H9 (cell line): Measurements from ENCODE around the gene ASB7. TPM values are rescaled to one million over a fixed set of nuclear protein-coding genes. Genes with fewer than 3 reads are reported as not detected.

Experiments used
- DNase-seq: peaks from one replicate; pipeline ENCODE4 v3.0.0-alpha.2; 2017
- H2AFZ ChIP-seq: one replicate; pipeline ENCODE4 v1.6.1; 2013; ENCODE audit warnings: mild to moderate bottlenecking, low read length, control low read depth, moderate library complexity
- H2AK5ac ChIP-seq: 2 replicates; pipeline ENCODE4 v1.6.1; 2013; ENCODE audit warnings: low read length, control low read depth, mixed read lengths; ENCODE audit not compliant: insufficient read length
- H2BK120ac ChIP-seq: one replicate; pipeline ENCODE4 v1.6.1; 2013; ENCODE audit warnings: low read depth, mild to moderate bottlenecking, low read length, control low read depth, inconsistent platforms; ENCODE audit not compliant: poor library complexity, severe bottlenecking
- H2BK12ac ChIP-seq: 2 replicates; pipeline ENCODE4 v1.6.1; 2013; ENCODE audit warnings: low read length, control low read depth, mixed read lengths, low read depth; ENCODE audit not compliant: insufficient read length
- H2BK15ac ChIP-seq: 2 replicates; pipeline ENCODE4 v1.6.1; 2013; ENCODE audit warnings: low read depth, low read length, control low read depth
- H2BK20ac ChIP-seq: one replicate; pipeline ENCODE4 v1.6.1; 2013; ENCODE audit warnings: low read depth, mild to moderate bottlenecking, low read length, control low read depth, inconsistent platforms; ENCODE audit not compliant: poor library complexity, severe bottlenecking
- H2BK5ac ChIP-seq: 2 replicates; pipeline ENCODE4 v1.6.1; 2013; ENCODE audit warnings: low read length, control low read depth, mixed read lengths; ENCODE audit not compliant: insufficient read length
- H3K14ac ChIP-seq: 2 replicates; pipeline ENCODE4 v1.6.1; 2013; ENCODE audit warnings: low read length, control low read depth; ENCODE audit not compliant: insufficient read depth
- H3K18ac ChIP-seq: 2 replicates; pipeline ENCODE4 v1.6.1; 2013; ENCODE audit warnings: low read depth, mild to moderate bottlenecking, mixed read lengths, low read length, control low read depth; ENCODE audit not compliant: insufficient read length
- H3K23ac ChIP-seq: 2 replicates; pipeline ENCODE4 v1.6.1; 2013; ENCODE audit warnings: low read length, control low read depth, mixed read lengths, low read depth; ENCODE audit not compliant: insufficient read length
- H3K23me2 ChIP-seq: 2 replicates; pipeline ENCODE4 v1.6.1; 2013; ENCODE audit warnings: low read depth, mild to moderate bottlenecking, mixed read lengths, low read length, control low read depth; ENCODE audit not compliant: insufficient read length, poor library complexity, severe bottlenecking
- H3K27ac ChIP-seq: 2 replicates; pipeline ENCODE4 v1.5.1; 2013; ENCODE audit warnings: low read length, control low read depth, mixed read lengths, low read depth; ENCODE audit not compliant: insufficient read length
- H3K27me3 ChIP-seq: 2 replicates; pipeline ENCODE4 v1.6.1; 2013; ENCODE audit warnings: low read length, control low read depth, inconsistent platforms; ENCODE audit not compliant: insufficient read depth
- H3K4ac ChIP-seq: 2 replicates; pipeline ENCODE4 v1.6.1; 2013; ENCODE audit warnings: low read depth, mild to moderate bottlenecking, control low read depth, inconsistent platforms, low read length, moderate library complexity
- H3K4me1 ChIP-seq: 2 replicates; pipeline ENCODE4 v1.6.1; 2013; ENCODE audit warnings: low read length, control low read depth, inconsistent platforms; ENCODE audit not compliant: insufficient read depth
- H3K4me2 ChIP-seq: 2 replicates; pipeline ENCODE4 v1.6.1; 2013; ENCODE audit warnings: low read length, control low read depth, mixed read lengths; ENCODE audit not compliant: insufficient read length, insufficient read depth
- H3K56ac ChIP-seq: 2 replicates; pipeline ENCODE4 v1.6.1; 2013; ENCODE audit warnings: low read depth, mild to moderate bottlenecking, mixed read lengths, low read length, control low read depth; ENCODE audit not compliant: insufficient read length
- H3K79me1 ChIP-seq: 2 replicates; pipeline ENCODE4 v1.6.1; 2013; ENCODE audit warnings: low read depth, mild to moderate bottlenecking, moderate library complexity, low read length, control low read depth, inconsistent platforms; ENCODE audit not compliant: insufficient read depth, poor library complexity, severe bottlenecking
- H3K79me2 ChIP-seq: 2 replicates; pipeline ENCODE4 v1.6.1; 2013; ENCODE audit warnings: low read length, control low read depth, inconsistent platforms; ENCODE audit not compliant: insufficient read depth
- H3K9ac ChIP-seq: 2 replicates; pipeline ENCODE4 v1.6.1; 2013; ENCODE audit warnings: low read length, control low read depth, mixed read lengths; ENCODE audit not compliant: insufficient read length; ENCODE audit errors: extremely low read depth
- H3K9me3 ChIP-seq: one replicate; pipeline ENCODE4 v1.6.1; 2013; ENCODE audit warnings: low read depth, low read length, inconsistent platforms; ENCODE audit not compliant: control insufficient read depth
- H3T11ph ChIP-seq: one replicate; pipeline ENCODE4 v1.6.1; 2013; ENCODE audit warnings: mild to moderate bottlenecking, low read length, control low read depth, inconsistent platforms
- H4K20me1 ChIP-seq: one replicate; pipeline ENCODE4 v1.6.1; 2013; ENCODE audit not compliant: control insufficient read depth, insufficient read length, insufficient read depth
- H4K5ac ChIP-seq: 2 replicates; pipeline ENCODE4 v1.6.1; 2013; ENCODE audit warnings: low read depth, mild to moderate bottlenecking, mixed read lengths, low read length, control low read depth; ENCODE audit not compliant: insufficient read length
- H4K8ac ChIP-seq: replicated peaks from 2 replicates; pipeline ENCODE4 v1.6.1; 2013; ENCODE audit warnings: low read length, control low read depth, mixed read lengths, low read depth; ENCODE audit not compliant: insufficient read length
- H4K91ac ChIP-seq: 2 replicates; pipeline ENCODE4 v1.6.1; 2013; ENCODE audit warnings: low read depth, mild to moderate bottlenecking, moderate library complexity, mixed read lengths, low read length, control low read depth; ENCODE audit not compliant: insufficient read length
- H3K27ac Mint-ChIP-seq, 3 experiments: 2 replicates in 2 of 3; 3 replicates in 1 of 3; pipeline ENCODE4 v1.8.0; 2020 to 2021; ENCODE audit warnings: mixed read lengths in 3 of 3, mild to moderate bottlenecking in 1 of 3, moderate library complexity in 1 of 3
- H3K27me3 Mint-ChIP-seq: 2 replicates; pipeline ENCODE4 v1.8.0; 2021; ENCODE audit warnings: low read depth, mild to moderate bottlenecking, moderate library complexity, mixed read lengths
- H3K36me3 Mint-ChIP-seq, 3 experiments: 2 replicates in 2 of 3; 3 replicates in 1 of 3; pipeline ENCODE4 v1.8.0; 2020 to 2021; ENCODE audit warnings: low read depth in 3 of 3, mixed read lengths in 3 of 3; ENCODE audit not compliant: insufficient read depth in 1 of 3
- H3K4me1 Mint-ChIP-seq, 2 experiments: 2 replicates each; pipeline ENCODE4 v1.8.0; 2020; ENCODE audit warnings: mixed read lengths in 2 of 2
- H3K4me3 Mint-ChIP-seq, 2 experiments: 2 replicates in 1 of 2; 3 replicates in 1 of 2; pipeline ENCODE4 v1.8.0; 2020 to 2021; ENCODE audit warnings: mild to moderate bottlenecking in 2 of 2, mixed read lengths in 2 of 2, moderate library complexity in 1 of 2
- H3K9me3 Mint-ChIP-seq, 2 experiments: 2 replicates in 1 of 2; 3 replicates in 1 of 2; pipeline ENCODE4 v1.8.0; 2020; ENCODE audit warnings: mild to moderate bottlenecking in 2 of 2, mixed read lengths in 2 of 2, moderate library complexity in 1 of 2
- WGBS: extraction: QIAGEN DNeasy Blood & Tissue Kit; methylation state at CpG from one replicate; pipeline ENCODE4 v1.1.7; 2013; ENCODE audit warnings: missing lambda C conversion rate, low lambda C conversion rate, mixed read lengths; ENCODE audit not compliant: insufficient read length; ENCODE audit errors: extremely low coverage; 5-methylcytosine and 5-hydroxymethylcytosine counted together
- total RNA-seq: library from RNA; stranded (reverse); gene quantifications from 2 replicates; pipeline ENCODE4 v1.2.1, GENCODE V29; 2021
- TF ChIP-seq, protein P1 (sequence below): fragments of 200-600 bp; sonication (generic); conservative IDR thresholded peaks from 3 replicates; pipeline ENCODE4 v1.8.0; 2021; ENCODE audit warnings: antibody characterized with exemption, mild to moderate bottlenecking

The ASB7 gene
- total RNA-seq, 1 experiment from 2014 or later: 12.8 TPM

DNA sequence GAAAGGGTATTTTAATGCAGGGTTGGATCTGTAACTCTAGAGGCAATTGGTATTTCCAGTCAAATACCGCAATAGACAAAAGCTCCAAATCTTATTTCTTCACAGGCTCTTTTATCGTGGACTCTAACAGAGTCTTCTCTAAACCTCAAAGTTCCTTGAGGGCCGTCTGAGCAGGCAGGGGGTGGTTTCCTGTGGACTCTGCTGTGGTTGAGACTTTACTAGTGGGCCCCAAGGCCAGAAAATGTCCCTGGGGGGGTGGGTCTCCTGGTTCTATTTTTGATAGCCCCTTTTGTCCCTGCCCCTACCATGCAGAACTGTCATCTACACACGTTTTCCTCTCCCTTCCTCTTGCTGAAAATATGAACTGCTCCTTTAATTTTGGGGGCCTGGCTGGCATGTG, 80.1 kb downstream of the ASB7 start:
- Histone ChIP-seq H2AK5ac (no peak overlapping the region), H4K5ac (no peak overlapping the region), H3K18ac (no peak overlapping the region), H2BK5ac (no peak overlapping the region), H3K27ac (no peak overlapping the region), H4K8ac (no peak overlapping the region), H4K91ac (no peak overlapping the region), H2BK12ac (no peak overlapping the region), H2BK120ac (no peak overlapping the region), H3K79me2 (no peaks in the 10 kb centered on the region), H3K56ac (no peak overlapping the region), H3T11ph (no peak overlapping the region), H3K9ac (no peak overlapping the region), H3K9me3 (peaks cover 7% of the 10 kb centered on the region), H3K4me1 (no peaks in the 10 kb centered on the region), H3K4ac (no peak overlapping the region), H3K4me2 (no peak overlapping the region), H3K23ac (no peak overlapping the region), H4K20me1 (no peaks in the 10 kb centered on the region), H2BK20ac (no peak overlapping the region), H2AFZ (no peak overlapping the region), H2BK15ac (no peak overlapping the region), H3K27me3 (no peaks in the 10 kb centered on the region), H3K79me1 (no peaks in the 10 kb centered on the region), H3K14ac (no peak overlapping the region), H3K23me2 (no peaks in the 10 kb centered on the region)
- no CpG with 5 or more reads among the region's 4 CpGs for WGBS
- Mint-ChIP-seq H3K4me1 (peaks cover 1% of the 10 kb centered on the region in 2 experiments; a peak in 2 of 4 replicates), H3K27ac (no peak overlapping the region), H3K9me3 (peaks cover 26 to 30% of the 10 kb centered on the region in 2 experiments), H3K27me3 (peaks cover 5% of the 10 kb centered on the region), H3K4me3 (no peak overlapping the region), H3K36me3 (peaks cover 4 to 12% (median 9%) of the 10 kb centered on the region in 3 experiments)
- TF ChIP-seq, protein P1, sequence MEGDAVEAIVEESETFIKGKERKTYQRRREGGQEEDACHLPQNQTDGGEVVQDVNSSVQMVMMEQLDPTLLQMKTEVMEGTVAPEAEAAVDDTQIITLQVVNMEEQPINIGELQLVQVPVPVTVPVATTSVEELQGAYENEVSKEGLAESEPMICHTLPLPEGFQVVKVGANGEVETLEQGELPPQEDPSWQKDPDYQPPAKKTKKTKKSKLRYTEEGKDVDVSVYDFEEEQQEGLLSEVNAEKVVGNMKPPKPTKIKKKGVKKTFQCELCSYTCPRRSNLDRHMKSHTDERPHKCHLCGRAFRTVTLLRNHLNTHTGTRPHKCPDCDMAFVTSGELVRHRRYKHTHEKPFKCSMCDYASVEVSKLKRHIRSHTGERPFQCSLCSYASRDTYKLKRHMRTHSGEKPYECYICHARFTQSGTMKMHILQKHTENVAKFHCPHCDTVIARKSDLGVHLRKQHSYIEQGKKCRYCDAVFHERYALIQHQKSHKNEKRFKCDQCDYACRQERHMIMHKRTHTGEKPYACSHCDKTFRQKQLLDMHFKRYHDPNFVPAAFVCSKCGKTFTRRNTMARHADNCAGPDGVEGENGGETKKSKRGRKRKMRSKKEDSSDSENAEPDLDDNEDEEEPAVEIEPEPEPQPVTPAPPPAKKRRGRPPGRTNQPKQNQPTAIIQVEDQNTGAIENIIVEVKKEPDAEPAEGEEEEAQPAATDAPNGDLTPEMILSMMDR: no peak
- no peak for DNase-seq
